GM23248 (cell line): ENCODE data around the gene FGD2. TPM values are rescaled to one million over a fixed set of nuclear protein-coding genes. Genes with fewer than 3 reads are reported as not detected.

Source experiments
- DNase-seq: peaks from one replicate; pipeline ENCODE4 v3.0.0-alpha.2; 2015
- H2AFZ ChIP-seq: fragments of 200-600 bp; sonication (generic); 2 replicates; pipeline ENCODE4 v1.6.1; 2016; ENCODE audit warnings: antibody characterized with exemption
- H3F3A ChIP-seq: fragments of 200-600 bp; sonication (generic); 2 replicates; pipeline ENCODE4 v1.6.1; 2016; ENCODE audit warnings: mild to moderate bottlenecking, antibody characterized with exemption, mixed run types; ENCODE audit not compliant: insufficient read depth
- H3K27ac ChIP-seq: fragments of 200-600 bp; sonication (generic); 2 replicates; pipeline ENCODE4 v1.5.1; 2016; ENCODE audit warnings: mild to moderate bottlenecking
- H3K27me3 ChIP-seq: fragments of 200-600 bp; sonication (generic); replicated peaks from 2 replicates; pipeline ENCODE4 v1.6.1; 2016; ENCODE audit warnings: mild to moderate bottlenecking; ENCODE audit not compliant: insufficient read depth
- H3K36me3 ChIP-seq: fragments of 200-600 bp; sonication (generic); 2 replicates; pipeline ENCODE4 v1.6.1; 2016; ENCODE audit warnings: low read depth, mild to moderate bottlenecking
- H3K4me1 ChIP-seq: fragments of 200-600 bp; sonication (generic); 2 replicates; pipeline ENCODE4 v1.6.1; 2016; ENCODE audit warnings: mild to moderate bottlenecking; ENCODE audit not compliant: insufficient read depth
- H3K4me2 ChIP-seq: fragments of 200-600 bp; sonication (generic); one replicate; pipeline ENCODE4 v1.6.1; 2016; ENCODE audit warnings: mild to moderate bottlenecking; ENCODE audit not compliant: unreplicated experiment
- H3K4me3 ChIP-seq: fragments of 200-600 bp; sonication (generic); 2 replicates; pipeline ENCODE4 v1.5.1; 2016; ENCODE audit warnings: mild to moderate bottlenecking
- H3K79me2 ChIP-seq: fragments of 200-600 bp; sonication (generic); 2 replicates; pipeline ENCODE4 v1.6.1; 2016; ENCODE audit warnings: mild to moderate bottlenecking; ENCODE audit not compliant: insufficient read depth
- H3K9ac ChIP-seq: fragments of 200-600 bp; sonication (generic); 2 replicates; pipeline ENCODE4 v1.6.1; 2016; ENCODE audit warnings: mild to moderate bottlenecking
- H3K9me2 ChIP-seq: fragments of 200-600 bp; sonication (generic); 2 replicates; pipeline ENCODE4 v1.6.1; 2016; ENCODE audit warnings: mixed run types, mild to moderate bottlenecking, moderate library complexity; ENCODE audit not compliant: insufficient read depth
- H3K9me3 ChIP-seq: fragments of 200-600 bp; sonication (generic); one replicate; pipeline ENCODE4 v1.6.1; 2017; ENCODE audit warnings: low read depth
- H4K20me1 ChIP-seq: fragments of 200-600 bp; sonication (generic); 2 replicates; pipeline ENCODE4 v1.6.0; 2016; ENCODE audit not compliant: insufficient read depth
- EZH2 ChIP-seq: fragments of 200-600 bp; sonication (generic); IDR thresholded peaks from 2 replicates; pipeline ENCODE4 v1.6.1; 2018; ENCODE audit warnings: antibody characterized with exemption, mild to moderate bottlenecking; ENCODE audit not compliant: insufficient read depth, poor library complexity, severe bottlenecking
- EZH2phosphoT487 ChIP-seq: fragments of 200-600 bp; sonication (generic); IDR thresholded peaks from 2 replicates; pipeline ENCODE4 v1.6.1; 2018; ENCODE audit warnings: antibody characterized with exemption, moderate library complexity, mild to moderate bottlenecking, low read depth; ENCODE audit not compliant: insufficient read depth
- WGBS, 2 experiments: methylation state at CpG; one replicate each; pipeline ENCODE4 v1.1.6; 2015 to 2017; ENCODE audit warnings: low lambda C conversion rate in 2 of 2, low coverage in 1 of 2; ENCODE audit errors: missing lambda C conversion rate in 2 of 2; 5-methylcytosine and 5-hydroxymethylcytosine counted together
- in situ Hi-C: fragments of 300-500 bp; cut with MboI; formaldehyde crosslinking; loops from 2 replicates; pipeline ENCODE4 v1.15.0; 2020
- polyA plus RNA-seq: library from polyadenylated mRNA; unstranded; fragments of >200 nt; fragmentation: Nextera tagmentation; extraction: Ambion mirVana; gene quantifications from 2 replicates; pipeline ENCODE4 v1.2.1, GENCODE V29; 2016
- total RNA-seq: library from RNA; depleted of rRNA; stranded (reverse); fragments of >200 nt; shearing (Covaris generic); gene quantifications from 2 replicates; pipeline ENCODE4 v1.2.3, GENCODE V29; 2014

FGD2 gene
- total and polyA plus RNA-seq, 2 experiments from 2014 or later: not detected

GRCh38 chr6:36963451-36964290 is 41.8 kb upstream of the FGD2 start:
- no peak for DNase-seq
- Histone ChIP-seq H2AFZ (no peak overlapping the region), H3K4me1 (peaks cover 13% of the 10 kb centered on the region), H3K27ac (no peak overlapping the region), H3F3A (peaks cover 46% of the 10 kb centered on the region), H3K36me3 (peaks cover 15% of the 10 kb centered on the region; the same call in 1 of the 2 replicates), H3K9me2 (no peaks in the 10 kb centered on the region), H3K79me2 (no peaks in the 10 kb centered on the region), H3K9me3 (no peaks in the 10 kb centered on the region), H3K27me3 (no peaks in the 10 kb centered on the region), H3K4me2 (no peak overlapping the region), H4K20me1 (no peaks in the 10 kb centered on the region), H3K4me3 (no peak overlapping the region), H3K9ac (no peak overlapping the region)
- in situ Hi-C loops: no loop called here
- TF ChIP-seq EZH2phosphoT487 (no peak), EZH2 (no peak)
- WGBS, 2 experiments: 83 to 84% methylated on average over 11 of the region's 11 CpGs

- WGBS, 2 experiments: 66 to 81% methylated on average over 5 to 6 of the region's 6 CpGs
These were observed 41.1 kb upstream of the FGD2 start for GRCh38 chr6:36964349-36964748.

GRCh38 chr6:36964908-36965307 is 40.5 kb upstream of the FGD2 start:
- DNase-seq: no peak
- TF ChIP-seq EZH2 (no peak), EZH2phosphoT487 (no peak)
- no peaks in the 10 kb centered on the region for H3K79me2 ChIP-seq
- H3K4me3 ChIP-seq: no peak overlapping the region
- no peaks in the 10 kb centered on the region for H3K9me2 ChIP-seq
- H3K9me3 ChIP-seq: no peaks in the 10 kb centered on the region
- H3K4me2 ChIP-seq: no peak overlapping the region
- H3K4me1 ChIP-seq: peaks cover 12% of the 10 kb centered on the region
- peaks cover 48% of the 10 kb centered on the region for H3F3A ChIP-seq
- in situ Hi-C loops: no loop called here
- H3K9ac ChIP-seq: no peak overlapping the region
- H3K27me3 ChIP-seq: no peaks in the 10 kb centered on the region
- no peak overlapping the region for H2AFZ ChIP-seq
- WGBS, 2 experiments: 81 to 84% methylated on average over 4 of the region's 4 CpGs
- peaks cover 28% of the 10 kb centered on the region; the same call in 1 of the 2 replicates for H3K36me3 ChIP-seq
- no peak overlapping the region for H3K27ac ChIP-seq
- H4K20me1 ChIP-seq: no peaks in the 10 kb centered on the region

More at GRCh38 chr6:36964349-36964748, 41.1 kb upstream of the FGD2 start:
- in situ Hi-C loops: no loop called here
- no peaks in the 10 kb centered on the region for H3K9me3 ChIP-seq
- peaks cover 49% of the 10 kb centered on the region for H3F3A ChIP-seq
- no peak overlapping the region for H3K4me3 ChIP-seq
- no peak overlapping the region for H3K9ac ChIP-seq
- no peak overlapping the region for H3K4me2 ChIP-seq
- no peak overlapping the region for H3K27ac ChIP-seq
- H4K20me1 ChIP-seq: no peaks in the 10 kb centered on the region
- H3K36me3 ChIP-seq: peaks cover 22% of the 10 kb centered on the region; the same call in 1 of the 2 replicates
- no peak overlapping the region for H2AFZ ChIP-seq
- peaks cover 13% of the 10 kb centered on the region for H3K4me1 ChIP-seq
- no peak for TF ChIP-seq EZH2phosphoT487
- TF ChIP-seq EZH2: no peak
- H3K9me2 ChIP-seq: no peaks in the 10 kb centered on the region
- H3K79me2 ChIP-seq: no peaks in the 10 kb centered on the region
- H3K27me3 ChIP-seq: no peaks in the 10 kb centered on the region
- DNase-seq: no peak

GRCh38 chr6:36967301-36967700 is 38.2 kb upstream of the FGD2 start:
- no peak for TF ChIP-seq EZH2phosphoT487
- no peak for TF ChIP-seq EZH2
- in situ Hi-C loops: no loop called here
- Histone ChIP-seq H3K36me3 (peaks cover 38% of the 10 kb centered on the region), H3K27me3 (no peaks in the 10 kb centered on the region), H3K79me2 (peaks cover 7% of the 10 kb centered on the region; the same call in 1 of the 2 replicates), H3K9ac (no peak overlapping the region), H3K27ac (no peak overlapping the region; the same call in 1 of the 2 replicates), H3K4me2 (no peak overlapping the region), H2AFZ (no peak overlapping the region), H3F3A (peaks cover 46% of the 10 kb centered on the region), H3K4me1 (no peaks in the 10 kb centered on the region), H3K9me3 (no peaks in the 10 kb centered on the region), H4K20me1 (no peaks in the 10 kb centered on the region), H3K4me3 (no peak overlapping the region), H3K9me2 (no peaks in the 10 kb centered on the region)
- no peak for DNase-seq
- 73 to 81% methylated on average over 3 of the region's 3 CpGs for WGBS, 2 experiments
